Right renal cortex interstitium (tissue), 3 donors: ENCODE data around the gene STOML2. TPM values are rescaled to one million over a fixed set of nuclear protein-coding genes. Genes with fewer than 3 reads are reported as not detected.

Experiments used
- DNase-seq, 3 donors: peaks; one replicate each; pipeline ENCODE4 v3.0.0-alpha.2; 2013; ENCODE audit warnings: low read depth in 3 of 3, low spot score in 2 of 3
- polyA plus RNA-seq, 3 donors: library from polyadenylated mRNA; unstranded; fragments of 120-200 nt; gene quantifications; one replicate each; pipeline ENCODE4 v1.2.1, GENCODE V29; 2013; ENCODE audit not compliant: insufficient read length in 3 of 3

STOML2 gene
- polyA plus RNA-seq, 3 donors, result 131 to 138 (median 136) TPM

DNA sequence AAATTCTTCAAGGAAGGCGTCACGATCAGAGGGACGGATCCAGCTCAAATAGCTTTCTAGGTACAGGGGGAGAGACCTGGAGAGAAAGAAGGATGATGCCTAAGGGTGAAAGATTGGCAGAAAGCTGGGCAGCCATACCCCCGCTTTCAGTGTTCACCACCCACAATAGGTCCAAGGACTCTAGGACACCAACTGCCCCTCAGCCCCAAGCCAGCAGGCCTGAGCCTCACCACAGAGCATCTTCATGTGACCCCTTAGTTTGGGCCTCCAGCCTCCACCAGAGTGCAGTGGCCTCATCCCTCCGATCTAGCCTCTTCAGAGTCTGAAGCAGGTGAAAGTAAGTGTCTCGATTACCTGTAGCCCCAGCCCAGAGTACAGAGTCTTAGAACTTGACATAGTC, 28.8 kb downstream of the STOML2 start:
- no peak for DNase-seq

DNA sequence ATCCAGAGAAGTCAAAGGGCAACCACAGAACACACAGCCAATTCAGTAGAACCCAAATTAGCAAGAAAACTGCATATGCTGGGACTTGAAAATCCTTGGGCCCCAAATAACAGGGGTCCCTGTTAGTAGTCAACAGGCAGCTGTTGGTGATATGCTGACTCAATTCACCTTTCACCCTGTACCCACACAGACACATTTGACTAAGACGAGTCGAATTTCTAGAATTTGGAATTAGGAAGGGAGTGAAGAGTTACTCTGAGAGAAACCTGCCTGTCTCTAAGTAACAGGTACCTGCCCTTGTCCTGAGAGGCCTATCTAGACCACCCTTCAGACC, 29.7 kb downstream of the STOML2 start:
- DNase-seq, result no peak

DNA sequence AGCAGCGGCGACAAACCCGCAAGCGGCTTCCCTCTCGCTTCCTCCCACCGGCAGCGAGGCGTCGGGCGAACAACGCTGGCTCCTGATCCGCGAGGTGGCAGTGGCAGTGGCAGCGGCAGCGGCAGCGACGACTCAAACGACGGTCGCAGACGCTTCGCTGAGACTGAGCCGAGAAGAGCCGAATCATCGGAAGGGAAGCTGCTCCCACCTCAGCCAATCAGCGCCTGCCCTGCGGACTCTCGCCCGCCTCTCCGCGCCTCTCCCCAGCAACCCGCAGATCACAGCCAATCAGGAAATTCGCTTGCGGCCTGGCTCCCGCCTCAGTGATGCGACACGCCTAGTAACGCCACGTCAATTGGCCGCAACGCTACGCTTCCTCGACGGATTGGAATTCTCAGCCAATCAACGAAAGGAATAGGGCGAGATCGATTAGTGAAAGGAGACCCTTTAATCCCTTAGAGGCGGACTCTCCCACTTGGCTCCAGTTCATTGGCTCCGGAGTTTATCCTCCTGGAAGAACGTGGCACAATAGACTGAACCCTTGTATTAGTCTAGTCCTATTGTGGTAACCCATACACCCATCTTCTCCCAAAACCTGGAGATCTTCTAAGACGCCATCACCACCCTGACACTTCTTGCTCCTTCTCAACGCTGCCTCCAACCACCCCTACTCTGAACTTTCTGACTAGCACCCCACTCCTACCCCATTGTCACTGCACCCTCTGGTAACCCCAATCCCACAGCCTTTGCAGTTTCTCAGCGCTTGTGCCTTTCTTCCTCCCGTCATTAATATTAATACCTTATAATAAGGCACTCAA, 30.3 kb downstream of the STOML2 start, which contains the start of gene VCP:
Gene VCP (minus strand): TSS at position 165 of the 818 bp plus-strand sequence. CDS start 272 bp downstream, outside the sequence.
- DNase-seq, result peak; percentile 92 to 96 (median 95)

DNA sequence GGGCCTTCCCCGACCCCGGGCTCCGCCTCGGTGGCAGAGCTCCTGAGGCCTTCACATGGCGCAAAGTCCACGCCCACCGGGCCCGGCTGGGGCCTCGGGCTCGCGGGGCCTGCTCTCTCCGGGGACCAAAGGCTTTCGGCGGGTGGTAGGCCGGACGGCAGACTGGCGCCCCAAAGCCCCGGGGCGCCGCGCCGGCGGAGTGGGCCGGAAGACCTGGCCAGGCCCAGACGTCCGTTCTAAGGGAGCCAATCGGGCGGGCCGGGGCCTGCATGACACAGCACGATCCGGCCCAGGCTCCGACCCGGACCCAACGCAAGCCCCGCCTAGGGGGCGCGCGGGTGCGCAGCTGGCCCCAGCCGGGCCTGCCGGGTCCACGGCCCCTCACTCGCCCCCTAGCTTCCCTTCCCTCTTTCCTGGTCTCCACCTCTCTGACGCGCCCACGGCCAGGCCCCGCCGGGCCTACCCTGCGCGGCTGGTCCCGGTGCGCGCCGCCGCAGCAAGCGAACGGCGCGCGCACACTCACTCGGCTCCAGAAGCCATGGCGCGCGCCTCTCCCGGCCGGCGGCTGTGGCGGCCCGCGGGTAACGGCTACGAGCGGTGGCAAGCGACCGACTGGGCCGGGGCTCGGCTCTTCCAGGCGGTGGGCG, 31.0 kb downstream of the STOML2 start:
- DNase-seq, result peak; percentile 50 to 69 (median 67)

DNA sequence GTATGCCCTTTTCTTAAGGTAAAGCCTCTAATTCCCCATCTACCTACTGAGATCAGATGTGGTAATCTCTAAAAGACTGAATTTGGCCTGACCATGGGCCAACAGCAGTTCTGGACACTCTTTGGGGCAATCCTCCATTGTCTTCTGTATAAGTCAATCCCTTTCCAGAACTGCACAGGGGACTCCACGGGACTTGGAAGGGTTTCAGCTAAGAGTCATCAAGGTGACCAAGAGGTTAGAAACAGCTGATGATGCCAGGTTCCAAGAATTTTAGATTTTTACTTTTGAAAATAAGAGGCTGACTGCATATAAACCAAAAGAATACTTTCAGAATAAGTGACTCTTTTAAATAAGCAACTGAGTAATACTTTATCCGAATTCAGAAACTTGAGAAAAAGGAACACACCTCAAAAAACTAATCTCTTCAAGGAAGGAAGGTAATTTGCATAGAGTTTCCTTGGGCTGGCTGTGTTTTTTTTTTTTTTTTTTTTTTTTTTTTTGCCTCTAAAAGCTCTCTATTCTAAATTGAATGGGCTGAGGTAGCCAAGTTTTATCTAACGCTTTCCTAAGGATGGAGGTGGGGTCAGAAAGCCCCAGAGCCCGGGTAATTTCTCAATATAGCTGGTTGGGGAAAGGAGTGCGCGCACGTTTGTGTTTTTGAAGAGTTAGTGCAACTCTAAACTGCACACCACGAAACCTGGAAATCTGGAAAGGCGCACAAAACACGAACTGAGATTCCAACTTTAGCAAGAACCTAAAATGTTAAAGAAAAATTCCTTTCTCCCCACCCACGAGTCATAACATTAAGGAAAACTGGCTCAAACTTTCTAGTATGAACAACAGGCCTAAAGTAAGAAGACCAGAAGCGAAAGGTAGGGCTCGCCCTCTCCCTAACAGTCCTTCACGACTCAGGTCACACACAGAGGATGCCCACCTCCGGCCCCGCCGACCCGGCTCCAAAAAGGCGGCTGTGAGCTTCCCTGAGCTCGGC, 31.8 kb downstream of the STOML2 start:
- DNase-seq, result peak in 1 of 3 donors; percentile 29

DNA sequence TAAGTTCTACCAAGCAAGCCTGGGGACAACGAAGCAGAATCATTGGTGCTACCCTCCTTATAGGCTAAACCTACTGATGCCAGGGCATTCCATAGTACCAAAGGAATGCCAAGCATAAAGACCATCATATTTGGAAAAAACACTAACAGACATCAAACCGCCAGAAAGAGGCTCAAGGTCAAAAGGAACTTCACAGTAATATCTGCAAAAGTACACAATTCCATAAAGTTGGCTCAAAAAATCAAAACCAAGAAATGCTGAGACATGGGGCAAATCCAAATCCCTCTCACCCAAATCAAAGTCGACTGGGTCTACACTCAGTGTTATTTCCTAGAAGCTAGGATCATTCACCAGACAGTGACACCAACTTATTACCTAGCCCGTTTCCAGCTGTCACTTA, 33.9 kb downstream of the STOML2 start:
- no peak for DNase-seq

DNA sequence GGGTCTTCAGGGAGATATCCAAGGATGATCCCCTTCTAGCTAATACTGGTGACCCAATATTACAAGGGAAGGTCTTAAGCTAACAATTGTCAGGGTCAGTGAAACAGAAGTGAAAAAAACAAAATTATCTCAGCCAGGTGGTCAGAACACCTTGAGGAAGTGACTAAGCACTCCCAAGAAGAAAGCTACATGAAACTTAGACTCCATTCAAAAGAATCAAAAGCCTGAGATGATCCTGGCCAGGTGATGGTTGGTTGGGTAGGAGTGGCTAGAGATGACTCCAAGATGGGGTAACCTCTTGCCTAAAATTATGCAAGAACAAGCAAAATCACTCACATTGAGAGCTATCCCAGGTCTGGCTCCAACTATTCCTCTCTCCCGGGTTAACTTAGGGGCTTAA, 35.9 kb downstream of the STOML2 start:
- DNase-seq, result no peak

DNA sequence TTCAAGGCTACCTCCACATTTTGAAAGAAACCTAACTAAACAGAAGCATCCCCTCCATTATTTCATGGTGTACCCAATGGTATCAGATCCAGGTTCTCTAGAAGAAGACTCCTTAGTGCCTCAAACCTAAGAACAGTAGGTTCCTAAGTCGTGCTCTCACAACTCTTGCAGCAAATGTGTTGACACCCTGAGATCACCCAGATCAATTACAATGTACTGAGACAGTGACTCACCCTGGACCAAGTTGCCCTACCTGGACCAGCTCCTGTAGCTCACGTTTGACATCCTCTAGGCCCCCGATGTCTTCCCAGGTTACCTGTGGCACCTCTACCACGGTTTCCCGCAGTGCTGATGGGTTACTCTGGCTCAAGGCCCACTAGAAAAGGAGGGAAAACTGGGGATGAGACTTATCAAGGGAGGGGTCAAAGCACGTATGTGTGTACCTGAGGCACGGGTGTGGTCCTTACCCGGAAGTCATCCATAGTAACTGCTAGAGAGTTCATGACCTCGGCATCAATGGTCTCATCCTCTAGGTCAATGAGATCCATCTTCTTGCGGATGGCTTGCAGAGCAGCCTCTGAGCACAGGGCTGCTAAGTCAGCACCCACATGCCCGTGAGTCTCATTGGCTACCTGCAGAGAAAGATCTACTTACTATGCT, 42.3 kb downstream of the STOML2 start:
- no peak for DNase-seq

DNA sequence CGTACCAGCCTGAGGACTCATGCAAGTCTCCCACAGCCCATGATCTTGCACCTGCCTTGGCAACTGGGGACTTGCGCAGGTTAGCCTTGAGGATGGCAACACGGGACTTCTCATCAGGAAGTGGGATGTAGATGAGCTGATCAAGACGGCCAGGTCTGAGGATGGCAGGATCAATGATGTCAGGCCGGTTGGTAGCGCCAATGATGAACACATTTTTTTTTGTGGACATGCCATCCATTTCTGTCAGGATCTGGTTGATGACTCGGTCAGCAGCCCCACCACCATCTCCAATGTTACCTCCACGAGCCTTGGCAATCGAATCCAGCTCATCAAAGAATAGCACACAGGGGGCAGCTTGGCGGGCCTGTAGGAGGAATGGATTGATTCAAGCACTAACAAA, 43.5 kb downstream of the STOML2 start:
- DNase-seq, result no peak

DNA sequence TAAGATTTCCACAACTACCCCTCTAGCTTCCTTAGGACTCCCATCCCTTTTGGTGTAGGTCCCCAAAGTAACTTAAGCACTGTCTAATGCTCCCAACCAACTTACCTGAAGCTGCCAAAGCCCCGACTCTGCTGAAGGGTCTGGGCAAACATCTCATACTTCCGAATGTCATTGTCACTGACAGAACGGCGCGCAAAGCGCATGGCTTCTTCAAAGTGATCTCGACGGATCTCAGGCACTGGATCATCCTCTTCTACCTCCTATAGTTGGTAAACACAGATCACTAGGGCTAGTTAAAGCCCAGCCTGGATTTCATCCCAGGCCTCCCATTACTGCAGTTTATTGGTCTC, 45.7 kb downstream of the STOML2 start:
- no peak for DNase-seq

DNA sequence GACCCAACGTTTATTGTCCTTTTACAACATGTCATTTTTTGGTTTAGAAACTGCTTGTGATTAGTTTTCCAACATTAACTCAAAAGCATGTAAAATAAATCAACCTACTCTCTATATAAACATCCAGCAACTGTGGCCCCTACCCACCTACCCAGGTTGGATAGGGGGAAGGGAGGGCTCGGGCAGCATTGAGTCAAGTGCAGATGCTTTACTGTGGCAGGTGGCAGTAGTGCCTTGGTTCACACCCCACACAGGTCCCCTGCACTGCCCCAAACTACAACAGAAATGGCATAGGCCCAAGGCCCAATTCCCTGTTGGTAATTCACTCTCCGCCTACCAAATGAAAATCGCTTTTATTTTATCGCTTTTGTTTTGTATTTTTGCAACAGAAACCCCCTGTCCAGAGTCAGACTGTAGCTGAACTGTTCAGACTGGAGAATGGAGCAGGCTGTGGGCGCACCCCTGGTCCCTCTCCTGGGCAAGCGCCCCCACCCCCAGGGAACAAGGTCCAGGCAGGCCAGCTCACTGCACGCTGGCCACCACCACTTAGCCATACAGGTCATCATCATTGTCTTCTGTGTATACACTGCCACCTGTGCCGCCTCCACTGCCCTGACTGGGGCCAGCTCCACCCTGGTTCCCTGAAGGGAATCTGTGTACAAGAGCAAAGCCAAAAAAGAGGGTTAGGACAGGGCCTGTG, 46.2 kb downstream of the STOML2 start:
- no peak for DNase-seq

DNA sequence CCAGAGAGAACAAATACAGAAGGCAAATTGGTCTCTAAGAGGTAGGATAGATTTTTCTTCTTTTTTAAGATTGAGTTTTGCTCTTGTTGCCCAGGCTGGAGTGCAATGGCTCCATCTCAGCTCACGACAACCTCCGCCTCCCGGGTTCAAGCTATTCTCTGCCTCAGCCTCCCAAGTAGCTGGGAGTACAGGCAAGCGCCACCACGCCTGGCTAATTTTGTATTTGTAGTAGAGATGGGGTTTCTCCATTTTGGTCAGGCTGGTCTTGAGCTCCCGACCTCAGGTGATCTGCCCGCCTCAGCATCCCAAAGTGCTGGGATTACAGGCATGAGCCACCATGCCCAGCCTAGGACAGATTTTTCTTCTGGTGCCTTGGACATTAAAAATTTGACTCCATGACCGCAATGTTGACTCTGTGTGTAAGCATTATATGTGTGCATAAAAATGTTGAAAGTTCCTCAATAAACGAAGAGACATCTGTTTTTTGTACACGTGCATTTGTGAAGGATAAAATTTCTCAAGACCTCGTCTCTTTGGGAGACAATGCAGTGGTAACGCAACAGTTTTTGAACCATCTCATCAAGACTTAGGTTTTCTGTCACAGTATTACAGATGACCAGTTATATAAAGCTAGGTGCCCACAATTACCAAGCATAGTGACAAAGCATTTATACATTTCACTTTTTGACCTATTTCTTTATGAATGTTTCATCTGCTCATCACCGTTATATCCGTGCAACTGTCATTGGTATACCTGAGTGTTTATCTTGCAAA, 47.9 kb downstream of the STOML2 start:
- DNase-seq, result no peak

DNA sequence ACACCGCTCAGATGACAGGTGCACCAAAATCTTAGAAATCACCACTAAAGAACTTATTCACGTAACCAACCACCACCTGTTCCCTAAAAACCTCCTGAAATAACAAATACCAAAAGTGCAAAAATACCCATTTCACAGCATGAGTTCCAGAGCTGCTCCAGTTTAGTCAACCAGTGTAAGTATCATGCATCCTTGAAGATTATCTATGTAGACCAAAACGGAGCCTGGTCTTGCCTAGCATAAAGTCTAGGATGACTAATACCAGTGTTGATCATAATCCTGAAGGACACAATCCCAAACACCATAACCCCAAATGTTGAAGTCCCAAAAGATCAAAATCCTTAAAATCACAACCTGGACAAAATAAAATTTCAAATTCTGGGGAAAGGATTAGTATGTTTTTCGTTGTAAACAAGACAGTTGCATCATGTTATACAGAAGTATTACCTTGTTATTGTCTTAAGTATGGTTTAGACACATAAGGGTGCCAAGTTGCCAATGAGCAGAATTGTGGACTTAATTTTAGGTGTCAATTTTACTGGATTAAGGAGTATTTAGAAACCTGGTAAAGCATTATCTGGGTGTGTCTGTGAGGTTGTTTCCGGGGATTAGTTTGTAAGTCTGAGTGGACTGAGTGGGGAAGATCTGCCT, 48.6 kb downstream of the STOML2 start:
- no peak for DNase-seq

DNA sequence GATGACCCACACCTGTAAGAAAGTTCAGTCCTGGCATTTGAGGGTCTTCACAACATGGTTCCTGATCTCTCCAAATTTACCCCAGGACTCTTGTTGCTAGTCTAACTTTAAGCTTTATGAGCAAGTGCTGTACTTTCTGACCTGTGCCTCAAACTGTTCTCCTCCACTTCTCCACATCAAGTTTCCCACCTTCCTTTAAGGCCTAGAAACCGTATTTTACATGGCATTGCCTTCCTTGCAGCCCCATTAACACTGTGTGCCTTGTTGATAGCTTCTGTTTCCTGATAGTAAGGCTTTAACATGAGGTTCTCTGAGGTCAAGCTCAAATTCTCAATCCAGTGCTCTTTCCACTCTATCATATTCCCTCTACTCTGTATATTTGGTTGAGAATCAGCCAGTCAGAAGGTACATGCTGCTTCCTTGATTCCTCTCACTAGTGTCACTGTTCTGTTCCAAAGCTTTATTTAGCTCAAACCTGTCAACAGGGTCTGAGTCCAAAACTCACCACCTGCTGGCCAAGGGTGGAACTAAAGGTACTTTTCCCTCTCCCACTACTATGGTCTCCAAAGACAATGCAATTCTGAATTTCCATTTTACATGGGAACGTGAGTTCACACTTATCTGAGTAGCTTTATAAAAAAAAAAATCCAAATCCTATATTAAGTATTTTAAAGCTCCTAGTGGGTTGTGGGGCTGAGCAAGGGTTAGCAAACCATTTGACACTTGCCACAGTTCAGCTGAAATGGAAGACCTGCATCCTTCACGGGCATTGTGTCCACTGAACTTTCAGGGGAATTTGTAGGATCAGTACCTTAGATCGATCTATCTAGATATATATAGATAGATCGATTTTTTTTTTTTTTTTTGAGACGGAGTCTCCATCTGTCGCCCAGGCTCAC, 51.6 kb downstream of the STOML2 start:
- no peak for DNase-seq
